Peyer's patch (tissue), 4 donors: ENCODE data around the gene NUDT6.

Source experiments
- POLR2A ChIP-seq, 2 donors: fragments of 450-650 bp; IDR thresholded peaks; one replicate each; pipeline ENCODE4 v1.5.1; 2017; ENCODE audit warnings: antibody characterized with exemption in 2 of 2, mild to moderate bottlenecking in 2 of 2, moderate library complexity in 2 of 2
- TF ChIP-seq, protein P1 (sequence below), 6 experiments: fragments of 450-650 bp in 4 of 6; fragments of 200-600 bp in 2 of 6; sonication (generic) in 1 of 6; IDR thresholded peaks; one replicate each; pipeline ENCODE4 v1.5.1; 2017 to 2019; ENCODE audit warnings: antibody characterized with exemption in 6 of 6, mild to moderate bottlenecking in 3 of 6, moderate library complexity in 1 of 6

DNA sequence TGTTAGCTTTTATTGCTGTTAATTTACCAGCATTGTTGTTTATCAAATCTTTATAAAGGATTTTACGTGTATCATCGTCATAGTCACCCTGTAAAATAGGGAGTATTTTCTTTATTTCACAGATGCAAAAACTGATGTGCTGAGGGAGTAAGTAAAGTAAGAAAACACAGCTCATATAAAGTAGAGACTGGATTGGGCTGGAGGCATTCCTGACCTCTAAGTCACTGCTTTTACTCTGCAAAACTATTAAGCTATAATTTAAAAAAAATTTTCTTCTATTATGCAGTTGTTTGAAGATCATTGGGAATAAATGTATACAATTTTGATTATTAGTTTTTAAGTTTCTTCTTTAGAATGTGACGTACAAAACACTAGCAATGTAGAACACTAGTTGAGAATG is 45.9 kb downstream of the NUDT6 start:
- TF ChIP-seq, protein P1, sequence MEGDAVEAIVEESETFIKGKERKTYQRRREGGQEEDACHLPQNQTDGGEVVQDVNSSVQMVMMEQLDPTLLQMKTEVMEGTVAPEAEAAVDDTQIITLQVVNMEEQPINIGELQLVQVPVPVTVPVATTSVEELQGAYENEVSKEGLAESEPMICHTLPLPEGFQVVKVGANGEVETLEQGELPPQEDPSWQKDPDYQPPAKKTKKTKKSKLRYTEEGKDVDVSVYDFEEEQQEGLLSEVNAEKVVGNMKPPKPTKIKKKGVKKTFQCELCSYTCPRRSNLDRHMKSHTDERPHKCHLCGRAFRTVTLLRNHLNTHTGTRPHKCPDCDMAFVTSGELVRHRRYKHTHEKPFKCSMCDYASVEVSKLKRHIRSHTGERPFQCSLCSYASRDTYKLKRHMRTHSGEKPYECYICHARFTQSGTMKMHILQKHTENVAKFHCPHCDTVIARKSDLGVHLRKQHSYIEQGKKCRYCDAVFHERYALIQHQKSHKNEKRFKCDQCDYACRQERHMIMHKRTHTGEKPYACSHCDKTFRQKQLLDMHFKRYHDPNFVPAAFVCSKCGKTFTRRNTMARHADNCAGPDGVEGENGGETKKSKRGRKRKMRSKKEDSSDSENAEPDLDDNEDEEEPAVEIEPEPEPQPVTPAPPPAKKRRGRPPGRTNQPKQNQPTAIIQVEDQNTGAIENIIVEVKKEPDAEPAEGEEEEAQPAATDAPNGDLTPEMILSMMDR (IDR thresholded peaks at IDR 0.05) = no peak
- TF ChIP-seq POLR2A (IDR thresholded peaks at IDR 0.05) = no peak
